Measurements from ENCODE around the gene ATXN7.

The ATXN7 gene

DNA sequence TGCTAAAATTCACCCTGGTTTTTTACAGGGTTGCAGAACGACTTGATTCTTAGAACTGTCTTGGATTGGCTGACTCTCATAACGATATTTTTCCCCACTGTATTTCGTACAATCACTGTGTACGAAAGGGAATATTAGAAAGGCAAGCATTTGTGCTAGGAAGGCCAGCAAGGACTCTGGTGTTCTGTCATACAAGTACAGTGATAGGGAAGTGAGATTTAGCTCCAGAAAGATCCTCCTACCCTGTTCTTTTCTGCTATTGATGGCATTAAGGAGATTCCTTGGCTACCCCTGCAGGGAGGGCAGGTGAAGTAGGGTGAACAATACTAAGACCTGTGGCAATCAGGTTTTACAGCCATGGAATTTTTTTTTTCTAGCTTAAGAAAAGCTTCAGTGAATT, 102.3 kb downstream of the ATXN7 start:
- no peak overlapping the region for H3K9ac ChIP-seq (ENCODE audit: low read length in 2 of 2)
- H3K36me3 ChIP-seq (ENCODE audit: control insufficient read depth in 2 of 2, insufficient read depth in 2 of 2, low read length in 2 of 2), result no peaks in the 10 kb centered on the region
- H3K4me1 ChIP-seq (ENCODE audit: control insufficient read depth, insufficient read depth, low read length), result peaks cover 41% of the 10 kb centered on the region
- H3K27me3 ChIP-seq (ENCODE audit: control insufficient read depth in 1 of 2, insufficient read depth in 2 of 2, low read length in 2 of 2), result no peaks in the 10 kb centered on the region
- no peaks in the 10 kb centered on the region for H3K9me3 ChIP-seq (ENCODE audit: control insufficient read depth in 2 of 2, low read length in 2 of 2)
- no peak overlapping the region for H3K4me3 ChIP-seq (ENCODE audit: low read length in 2 of 2)
- H3K27ac ChIP-seq (ENCODE audit: low read length), result peak overlapping the region; percentile 77

GRCh38 chr3:63966871-63967270, 103.2 kb downstream of the ATXN7 start:
- peaks cover 45% of the 10 kb centered on the region for H3K4me1 ChIP-seq (ENCODE audit: control insufficient read depth, insufficient read depth, low read length)

GRCh38 chr3:63967675-63968611, 104.3 kb downstream of the ATXN7 start:
- H3K36me3 ChIP-seq (ENCODE audit: control insufficient read depth in 2 of 2, insufficient read depth in 2 of 2, low read length in 2 of 2), result no peaks in the 10 kb centered on the region
- peak overlapping the region; percentile 64 to 65 for H3K4me3 ChIP-seq (ENCODE audit: low read length in 2 of 2)
- peaks cover 48% of the 10 kb centered on the region for H3K4me1 ChIP-seq (ENCODE audit: control insufficient read depth, insufficient read depth, low read length)
- peak overlapping the region; percentile 77 for H3K27ac ChIP-seq (ENCODE audit: low read length)
- H3K9me3 ChIP-seq (ENCODE audit: control insufficient read depth in 2 of 2, low read length in 2 of 2), result no peaks in the 10 kb centered on the region
- peak overlapping the region; percentile 48 to 51 for H3K9ac ChIP-seq (ENCODE audit: low read length in 2 of 2)
- no peaks in the 10 kb centered on the region for H3K27me3 ChIP-seq (ENCODE audit: control insufficient read depth in 1 of 2, insufficient read depth in 2 of 2, low read length in 2 of 2)

More at GRCh38 chr3:63966871-63967270, 103.2 kb downstream of the ATXN7 start:
- Histone ChIP-seq H3K27me3 (ENCODE audit: control insufficient read depth in 1 of 2, insufficient read depth in 2 of 2, low read length in 2 of 2) (no peaks in the 10 kb centered on the region), H3K9ac (ENCODE audit: low read length in 2 of 2) (no peak overlapping the region), H3K9me3 (ENCODE audit: control insufficient read depth in 2 of 2, low read length in 2 of 2) (no peaks in the 10 kb centered on the region), H3K4me3 (ENCODE audit: low read length in 2 of 2) (no peak overlapping the region), H3K36me3 (ENCODE audit: control insufficient read depth in 2 of 2, insufficient read depth in 2 of 2, low read length in 2 of 2) (no peaks in the 10 kb centered on the region), H3K27ac (ENCODE audit: low read length) (peak overlapping the region; percentile 77)

- Histone ChIP-seq H3K27me3 (ENCODE audit: control insufficient read depth in 1 of 2, insufficient read depth in 2 of 2, low read length in 2 of 2) (no peaks in the 10 kb centered on the region), H3K9me3 (ENCODE audit: control insufficient read depth in 2 of 2, low read length in 2 of 2) (no peaks in the 10 kb centered on the region), H3K4me1 (ENCODE audit: control insufficient read depth, insufficient read depth, low read length) (peaks cover 48% of the 10 kb centered on the region), H3K27ac (ENCODE audit: low read length) (peak overlapping the region; percentile 77), H3K9ac (ENCODE audit: low read length in 2 of 2) (peak overlapping the region; percentile 48 to 51), H3K36me3 (ENCODE audit: control insufficient read depth in 2 of 2, insufficient read depth in 2 of 2, low read length in 2 of 2) (no peaks in the 10 kb centered on the region), H3K4me3 (ENCODE audit: low read length in 2 of 2) (peak overlapping the region; percentile 64 to 65)
Observed at GRCh38 chr3:63968612-63969350, 105.1 kb downstream of the ATXN7 start.

- peaks cover 43% of the 10 kb centered on the region for H3K4me1 ChIP-seq (ENCODE audit: control insufficient read depth, insufficient read depth, low read length)
- no peaks in the 10 kb centered on the region for H3K9me3 ChIP-seq (ENCODE audit: control insufficient read depth in 2 of 2, low read length in 2 of 2)
- H3K36me3 ChIP-seq (ENCODE audit: control insufficient read depth in 2 of 2, insufficient read depth in 2 of 2, low read length in 2 of 2), result no peaks in the 10 kb centered on the region
- H3K4me3 ChIP-seq (ENCODE audit: low read length in 2 of 2), result no peak overlapping the region
- H3K27ac ChIP-seq (ENCODE audit: low read length), result peak overlapping the region; percentile 70
- H3K27me3 ChIP-seq (ENCODE audit: control insufficient read depth in 1 of 2, insufficient read depth in 2 of 2, low read length in 2 of 2), result no peaks in the 10 kb centered on the region
- no peak overlapping the region for H3K9ac ChIP-seq (ENCODE audit: low read length in 2 of 2)
Observed at GRCh38 chr3:63969876-63970275, 106.2 kb downstream of the ATXN7 start.

GRCh38 chr3:63970631-63971475, 107.2 kb downstream of the ATXN7 start:
- Histone ChIP-seq H3K27me3 (ENCODE audit: control insufficient read depth in 1 of 2, insufficient read depth in 2 of 2, low read length in 2 of 2) (no peaks in the 10 kb centered on the region), H3K4me1 (ENCODE audit: control insufficient read depth, insufficient read depth, low read length) (peaks cover 36% of the 10 kb centered on the region), H3K36me3 (ENCODE audit: control insufficient read depth in 2 of 2, insufficient read depth in 2 of 2, low read length in 2 of 2) (no peaks in the 10 kb centered on the region), H3K4me3 (ENCODE audit: low read length in 2 of 2) (peak overlapping the region; percentile 33 to 55), H3K27ac (ENCODE audit: low read length) (peak overlapping the region; percentile 70), H3K9ac (ENCODE audit: low read length in 2 of 2) (peak overlapping the region; percentile 8 to 55), H3K9me3 (ENCODE audit: control insufficient read depth in 2 of 2, low read length in 2 of 2) (no peaks in the 10 kb centered on the region)

- H3K27me3 ChIP-seq (ENCODE audit: control insufficient read depth in 1 of 2, insufficient read depth in 2 of 2, low read length in 2 of 2), result no peaks in the 10 kb centered on the region
- no peaks in the 10 kb centered on the region for H3K9me3 ChIP-seq (ENCODE audit: control insufficient read depth in 2 of 2, low read length in 2 of 2)
- no peak overlapping the region for H3K4me3 ChIP-seq (ENCODE audit: low read length in 2 of 2)
- H3K36me3 ChIP-seq (ENCODE audit: control insufficient read depth in 2 of 2, insufficient read depth in 2 of 2, low read length in 2 of 2), result no peaks in the 10 kb centered on the region
- H3K27ac ChIP-seq (ENCODE audit: low read length), result peak overlapping the region; percentile 32
- peaks cover 38% of the 10 kb centered on the region for H3K4me1 ChIP-seq (ENCODE audit: control insufficient read depth, insufficient read depth, low read length)
- no peak overlapping the region for H3K9ac ChIP-seq (ENCODE audit: low read length in 2 of 2)
Observed at GRCh38 chr3:63972196-63972595, 108.5 kb downstream of the ATXN7 start.

DNA sequence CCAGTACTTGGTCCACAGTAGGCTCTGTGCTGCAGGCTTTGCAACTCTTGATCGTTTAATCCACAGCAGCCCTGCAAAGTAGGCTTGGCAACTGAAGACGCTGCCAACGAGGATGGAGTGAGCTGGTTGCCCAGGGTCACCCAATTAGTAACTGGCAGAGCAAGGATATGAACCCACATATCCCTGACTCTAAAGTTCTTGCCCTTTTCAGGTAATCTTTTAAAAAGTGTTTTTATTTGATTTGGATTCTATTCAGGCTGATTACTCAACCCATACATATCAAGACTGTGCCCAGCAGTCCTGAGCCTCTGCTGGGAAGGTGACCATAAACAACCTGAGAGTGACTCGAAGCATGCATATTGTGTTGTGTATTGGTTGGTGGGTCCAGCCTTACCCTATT, 109.3 kb downstream of the ATXN7 start:
- H3K27ac ChIP-seq (ENCODE audit: low read length), result peak overlapping the region; percentile 3
- peaks cover 31% of the 10 kb centered on the region for H3K4me1 ChIP-seq (ENCODE audit: control insufficient read depth, insufficient read depth, low read length)
- no peaks in the 10 kb centered on the region for H3K27me3 ChIP-seq (ENCODE audit: control insufficient read depth in 1 of 2, insufficient read depth in 2 of 2, low read length in 2 of 2)
- no peaks in the 10 kb centered on the region for H3K9me3 ChIP-seq (ENCODE audit: control insufficient read depth in 2 of 2, low read length in 2 of 2)
- H3K4me3 ChIP-seq (ENCODE audit: low read length in 2 of 2), result no peak overlapping the region
- no peak overlapping the region for H3K9ac ChIP-seq (ENCODE audit: low read length in 2 of 2)
- H3K36me3 ChIP-seq (ENCODE audit: control insufficient read depth in 2 of 2, insufficient read depth in 2 of 2, low read length in 2 of 2), result no peaks in the 10 kb centered on the region

- no peak overlapping the region for H3K4me3 ChIP-seq (ENCODE audit: low read length in 2 of 2)
- H3K9me3 ChIP-seq (ENCODE audit: control insufficient read depth in 2 of 2, low read length in 2 of 2), result no peaks in the 10 kb centered on the region
- no peaks in the 10 kb centered on the region for H3K27me3 ChIP-seq (ENCODE audit: control insufficient read depth in 1 of 2, insufficient read depth in 2 of 2, low read length in 2 of 2)
- H3K36me3 ChIP-seq (ENCODE audit: control insufficient read depth in 2 of 2, insufficient read depth in 2 of 2, low read length in 2 of 2), result no peaks in the 10 kb centered on the region
- H3K9ac ChIP-seq (ENCODE audit: low read length in 2 of 2), result no peak overlapping the region
- peaks cover 27% of the 10 kb centered on the region for H3K4me1 ChIP-seq (ENCODE audit: control insufficient read depth, insufficient read depth, low read length)
- H3K27ac ChIP-seq (ENCODE audit: low read length), result no peak overlapping the region
Observed at GRCh38 chr3:63973406-63973805, 109.7 kb downstream of the ATXN7 start.

GRCh38 chr3:63974451-63974850, 110.8 kb downstream of the ATXN7 start:
- Histone ChIP-seq H3K27ac (ENCODE audit: low read length) (no peak overlapping the region), H3K4me3 (ENCODE audit: low read length in 2 of 2) (no peak overlapping the region), H3K9me3 (ENCODE audit: control insufficient read depth in 2 of 2, low read length in 2 of 2) (no peaks in the 10 kb centered on the region), H3K27me3 (ENCODE audit: control insufficient read depth in 1 of 2, insufficient read depth in 2 of 2, low read length in 2 of 2) (no peaks in the 10 kb centered on the region), H3K4me1 (ENCODE audit: control insufficient read depth, insufficient read depth, low read length) (peaks cover 25% of the 10 kb centered on the region), H3K9ac (ENCODE audit: low read length in 2 of 2) (no peak overlapping the region), H3K36me3 (ENCODE audit: control insufficient read depth in 2 of 2, insufficient read depth in 2 of 2, low read length in 2 of 2) (no peaks in the 10 kb centered on the region)

Data from stomach smooth muscle (tissue), 2 donors.